HG03571 (cell line): ENCODE results near the gene PSMC3IP.
A peak's percentile ranks its signal among the peaks of the same experiment; 100 is the strongest.
"Not testable (repeated sequence)": the region's sequence is repeated elsewhere in the genome, so short reads cannot be mapped to it uniquely, and the experiment has no call there.

Experiments used
- ATAC-seq: cut with Tn5 transposase; IDR thresholded peaks from one replicate; pipeline ENCODE4 v1.9.1; 2021; ENCODE audit not compliant: unreplicated experiment

PSMC3IP gene

GRCh38 chr17:42562388-42563142 is 15.0 kb downstream of the PSMC3IP start:
- ATAC-seq, result no peak

- ATAC-seq, result no peak
Measured at GRCh38 chr17:42561897-42562387, 15.6 kb downstream of the PSMC3IP start, which contains the start of gene COASY. Gene COASY (plus strand): TSS chr17:42562148. CDS start chr17:42562623, 475 bp downstream.

GRCh38 chr17:42560246-42560645 is 17.3 kb downstream of the PSMC3IP start:
- ATAC-seq, result no peak

GRCh38 chr17:42559075-42559474 is 18.5 kb downstream of the PSMC3IP start:
- ATAC-seq, result no peak

GRCh38 chr17:42555961-42556617 is 21.4 kb downstream of the PSMC3IP start:
- not testable (repeated sequence) for ATAC-seq

GRCh38 chr17:42555122-42555622 is 22.4 kb downstream of the PSMC3IP start:
- ATAC-seq, result no peak

- peak; percentile 77 for ATAC-seq
Measured at GRCh38 chr17:42554250-42555121, 23.0 kb downstream of the PSMC3IP start.

GRCh38 chr17:42553866-42554249 is 23.7 kb downstream of the PSMC3IP start:
- no peak for ATAC-seq

- ATAC-seq, result no peak
Measured at GRCh38 chr17:42553161-42553818, 24.2 kb downstream of the PSMC3IP start.

- not testable (repeated sequence) for ATAC-seq
Measured at GRCh38 chr17:42552736-42553135, 24.8 kb downstream of the PSMC3IP start, which contains the start of gene HSD17B1. Gene HSD17B1 (plus strand): TSS chr17:42552923. CDS start chr17:42552934, 11 bp downstream.

- ATAC-seq, result no peak
Measured at GRCh38 chr17:42548993-42549755, 28.4 kb downstream of the PSMC3IP start.

GRCh38 chr17:42548070-42548837 is 29.3 kb downstream of the PSMC3IP start:
- ATAC-seq, result peak; percentile 63

GRCh38 chr17:42547698-42548069 is 29.8 kb downstream of the PSMC3IP start:
- ATAC-seq, result no peak

- ATAC-seq, result no peak
Measured at GRCh38 chr17:42547001-42547461, 30.5 kb downstream of the PSMC3IP start.

GRCh38 chr17:42545755-42546505 is 31.6 kb downstream of the PSMC3IP start:
- ATAC-seq, result not testable (repeated sequence)

GRCh38 chr17:42544874-42545283 is 32.6 kb downstream of the PSMC3IP start:
- ATAC-seq, result no peak

- no peak for ATAC-seq
Measured at GRCh38 chr17:42543190-42544079, 34.1 kb downstream of the PSMC3IP start.
